ENCODE measurements around the gene DCLRE1A.

DNA sequence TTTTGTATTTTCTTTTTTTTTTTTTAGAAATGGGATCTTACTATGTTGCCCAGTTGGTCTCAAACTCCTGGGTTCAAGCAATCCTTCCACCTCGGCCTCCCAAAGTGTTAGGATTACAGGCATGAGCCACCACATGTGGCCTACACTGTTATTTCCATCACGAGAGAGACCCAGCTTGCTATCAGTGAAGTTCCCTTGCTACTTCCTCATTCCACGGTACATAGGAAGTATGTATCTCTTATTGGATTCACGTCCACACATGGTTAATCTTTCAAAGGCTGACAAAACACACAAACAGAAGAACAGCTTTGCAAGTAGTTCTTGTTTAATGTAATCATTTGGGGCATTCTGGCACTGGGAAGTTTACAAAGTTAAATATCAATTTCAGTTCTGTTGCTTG lies 50.9 kb downstream of the DCLRE1A start:
- TF ChIP-seq, protein P1, sequence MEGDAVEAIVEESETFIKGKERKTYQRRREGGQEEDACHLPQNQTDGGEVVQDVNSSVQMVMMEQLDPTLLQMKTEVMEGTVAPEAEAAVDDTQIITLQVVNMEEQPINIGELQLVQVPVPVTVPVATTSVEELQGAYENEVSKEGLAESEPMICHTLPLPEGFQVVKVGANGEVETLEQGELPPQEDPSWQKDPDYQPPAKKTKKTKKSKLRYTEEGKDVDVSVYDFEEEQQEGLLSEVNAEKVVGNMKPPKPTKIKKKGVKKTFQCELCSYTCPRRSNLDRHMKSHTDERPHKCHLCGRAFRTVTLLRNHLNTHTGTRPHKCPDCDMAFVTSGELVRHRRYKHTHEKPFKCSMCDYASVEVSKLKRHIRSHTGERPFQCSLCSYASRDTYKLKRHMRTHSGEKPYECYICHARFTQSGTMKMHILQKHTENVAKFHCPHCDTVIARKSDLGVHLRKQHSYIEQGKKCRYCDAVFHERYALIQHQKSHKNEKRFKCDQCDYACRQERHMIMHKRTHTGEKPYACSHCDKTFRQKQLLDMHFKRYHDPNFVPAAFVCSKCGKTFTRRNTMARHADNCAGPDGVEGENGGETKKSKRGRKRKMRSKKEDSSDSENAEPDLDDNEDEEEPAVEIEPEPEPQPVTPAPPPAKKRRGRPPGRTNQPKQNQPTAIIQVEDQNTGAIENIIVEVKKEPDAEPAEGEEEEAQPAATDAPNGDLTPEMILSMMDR (IDR thresholded peaks at IDR 0.05): no peak
- no peak for TF ChIP-seq POLR2A (IDR thresholded peaks at IDR 0.05)

All from breast epithelium (tissue), 3 donors.